Activated T-cell treated with anti-CD3 and anti-CD28 coated beads, Interleukin-2, amount 50 U/mL, for 72 hours (primary cell): ENCODE measurements around the gene ABCD1. TPM values are rescaled to one million over a fixed set of nuclear protein-coding genes. Genes with fewer than 3 reads are reported as not detected.
"Not testable (repeated sequence)": the region's sequence is repeated elsewhere in the genome, so short reads cannot be mapped to it uniquely, and the experiment has no call there.

Source experiments
- ATAC-seq, 2 donors: fragments of 150-1000 bp; cut with Tn5 transposase; replicated peaks in 1 of 2; 2 replicates each; pipeline ENCODE4 v1.10.0; 2021; ENCODE audit warnings: moderate library complexity in 2 of 2, mild to moderate bottlenecking in 1 of 2
- DNase-seq, 2 donors: peaks; one replicate each; pipeline ENCODE4 v3.0.0; 2021 to 2022; ENCODE audit warnings: mixed read lengths in 1 of 2
- H3K27ac Mint-ChIP-seq: one replicate; pipeline ENCODE4 v1.8.0; 2022; ENCODE audit warnings: mild to moderate bottlenecking, moderate library complexity, mixed read lengths
- H3K27me3 Mint-ChIP-seq: one replicate; pipeline ENCODE4 v1.8.0; 2022; ENCODE audit warnings: low read depth, mixed read lengths
- H3K36me3 Mint-ChIP-seq, 2 donors: one replicate each; pipeline ENCODE4 v1.8.0; 2022; ENCODE audit warnings: mixed read lengths in 2 of 2, mild to moderate bottlenecking in 1 of 2; ENCODE audit not compliant: insufficient read depth in 2 of 2
- H3K4me1 Mint-ChIP-seq: one replicate; pipeline ENCODE4 v1.8.0; 2022; ENCODE audit warnings: low read depth, mixed read lengths
- H3K4me3 Mint-ChIP-seq, 2 donors: one replicate each; pipeline ENCODE4 v1.8.0; 2022; ENCODE audit warnings: mild to moderate bottlenecking in 2 of 2, mixed read lengths in 2 of 2, moderate library complexity in 2 of 2
- H3K9me3 Mint-ChIP-seq, 2 donors: one replicate each; pipeline ENCODE4 v1.8.0; 2022; ENCODE audit warnings: mixed read lengths in 2 of 2
- total RNA-seq, 2 donors: library from RNA; stranded (reverse); gene quantifications; one replicate each; pipeline ENCODE4 v1.2.3, GENCODE V29; 2022

Gene ABCD1
- total RNA-seq, 2 donors from 2014 or later = 8.0 to 8.3 TPM

DNA sequence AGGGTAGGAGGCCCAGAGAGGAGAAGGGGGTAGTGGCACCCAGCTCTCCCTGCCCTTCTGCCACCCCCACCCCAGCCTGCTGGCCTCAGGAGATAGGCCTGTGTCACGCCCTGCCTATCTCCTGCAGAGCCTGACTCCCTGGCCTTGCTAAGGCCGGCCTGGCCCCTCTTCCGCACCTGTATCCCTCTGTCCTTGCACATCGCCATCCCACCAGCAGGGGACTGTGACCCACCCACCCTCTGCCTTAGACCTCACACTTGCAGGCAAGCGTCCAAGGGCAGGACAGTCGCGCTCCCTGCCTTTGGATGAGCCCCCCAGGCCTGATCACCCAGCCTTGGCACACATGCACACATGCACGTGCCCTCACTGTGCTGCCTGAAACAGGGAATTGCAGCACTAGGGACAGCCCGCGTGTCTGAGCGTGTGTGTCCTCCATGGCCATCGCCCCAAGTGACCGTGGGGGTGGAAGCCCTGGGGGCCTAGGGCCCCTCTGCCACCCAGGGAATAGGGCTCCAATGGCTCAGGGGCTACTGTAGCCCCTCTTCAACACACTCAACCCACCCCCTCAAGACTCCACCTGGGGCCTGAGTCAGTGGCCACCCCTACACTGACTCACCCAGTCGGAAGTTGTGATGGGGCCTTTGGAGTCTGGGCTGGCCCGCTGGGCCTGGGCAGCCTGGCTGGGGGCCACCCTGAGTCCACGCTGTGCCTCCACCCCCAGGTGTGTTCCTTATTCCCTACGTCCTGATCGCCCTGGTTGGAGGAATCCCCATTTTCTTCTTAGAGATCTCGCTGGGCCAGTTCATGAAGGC lies 34.8 kb upstream of the ABCD1 start:
- Mint-ChIP-seq H3K9me3 (no peaks in the 10 kb centered on the region), H3K36me3 (no peaks in the 10 kb centered on the region), H3K4me3 (peak overlapping the region in 1 of 2 donors; percentile 12), H3K27me3 (peaks cover 19% of the 10 kb centered on the region), H3K4me1 (no peaks in the 10 kb centered on the region), H3K27ac (no peak overlapping the region)
- DNase-seq (no peak), ATAC-seq (no peak)

DNA sequence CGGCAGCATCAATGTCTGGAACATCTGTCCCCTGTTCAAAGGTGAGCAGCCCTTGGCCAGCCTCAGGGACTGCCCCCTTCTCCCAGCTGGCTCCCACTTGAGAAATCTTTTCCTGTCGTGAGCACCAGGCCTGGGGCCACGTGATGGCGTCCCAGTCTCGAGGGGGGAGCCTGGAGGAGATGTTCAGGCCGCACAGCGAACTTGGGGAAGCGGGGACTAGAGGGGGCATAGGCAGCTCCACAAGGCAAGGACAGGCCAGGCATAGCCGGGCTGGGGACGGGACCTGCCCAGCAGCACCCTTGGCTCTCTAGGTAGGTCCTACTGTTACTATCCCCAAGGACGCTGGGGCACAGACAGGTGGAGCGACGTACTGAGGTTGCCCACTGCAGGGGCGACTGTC lies 34.2 kb upstream of the ABCD1 start:
- Mint-ChIP-seq H3K27me3 (peaks cover 19% of the 10 kb centered on the region), H3K4me1 (no peaks in the 10 kb centered on the region)

DNA sequence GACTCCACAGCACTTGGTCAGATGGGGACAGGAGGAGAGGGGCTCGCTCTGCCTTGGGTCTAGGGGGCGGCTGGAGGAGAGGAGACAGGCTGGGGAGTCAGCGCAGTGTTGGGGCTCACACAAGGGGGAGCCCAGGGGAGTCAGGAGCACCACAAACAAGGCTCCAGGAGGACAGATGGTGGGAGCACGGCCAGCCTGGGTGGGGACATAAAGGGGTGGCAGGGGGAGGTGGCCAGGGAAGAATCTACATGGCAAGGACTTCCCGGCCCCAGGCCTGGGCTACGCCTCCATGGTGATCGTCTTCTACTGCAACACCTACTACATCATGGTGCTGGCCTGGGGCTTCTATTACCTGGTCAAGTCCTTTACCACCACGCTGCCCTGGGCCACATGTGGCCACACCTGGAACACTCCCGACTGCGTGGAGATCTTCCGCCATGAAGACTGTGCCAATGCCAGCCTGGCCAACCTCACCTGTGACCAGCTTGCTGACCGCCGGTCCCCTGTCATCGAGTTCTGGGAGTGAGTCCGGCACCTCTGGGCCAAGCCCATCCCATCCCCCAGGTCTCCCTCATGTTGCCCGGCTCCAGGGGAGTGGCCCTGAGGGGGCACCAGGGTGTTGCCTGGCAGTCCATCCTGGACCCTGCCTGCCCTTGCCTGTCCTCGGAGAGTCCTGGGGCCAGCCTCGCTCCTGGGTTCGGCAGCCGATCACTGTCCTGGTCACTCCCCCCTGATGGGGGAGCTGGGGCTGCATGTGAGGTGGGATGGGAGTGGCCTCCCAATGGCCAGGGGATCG lies 33.4 kb upstream of the ABCD1 start:
- H3K27ac Mint-ChIP-seq, ATAC-seq, H3K36me3 Mint-ChIP-seq: not testable (repeated sequence)

More for the DNA sequence above, 34.2 kb upstream of the ABCD1 start:
- H3K4me3 Mint-ChIP-seq = peak overlapping the region in 1 of 2 donors; percentile 12
- H3K9me3 Mint-ChIP-seq = no peaks in the 10 kb centered on the region
- no peak for ATAC-seq
- no peak for DNase-seq
- no peak overlapping the region for H3K27ac Mint-ChIP-seq
- H3K36me3 Mint-ChIP-seq = no peaks in the 10 kb centered on the region

DNA sequence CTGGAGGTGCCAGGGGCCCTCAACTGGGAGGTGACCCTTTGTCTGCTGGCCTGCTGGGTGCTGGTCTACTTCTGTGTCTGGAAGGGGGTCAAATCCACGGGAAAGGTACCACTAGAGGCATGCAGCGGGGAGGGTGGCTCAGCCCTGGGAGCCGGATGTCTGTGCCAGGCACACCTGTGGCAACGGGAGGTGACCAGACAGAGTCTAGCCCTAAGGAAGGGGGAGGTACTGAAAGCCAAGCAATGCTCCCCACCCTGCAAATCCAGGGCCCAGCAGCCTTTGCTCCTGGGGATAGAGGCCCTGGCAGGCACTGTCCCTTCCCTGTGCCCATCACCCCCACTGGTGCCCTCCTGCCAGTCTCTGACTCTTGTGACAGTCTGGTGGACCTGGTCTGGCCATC lies 32.7 kb upstream of the ABCD1 start:
- Mint-ChIP-seq H3K4me3 (no peak overlapping the region), H3K27ac (no peak overlapping the region), H3K9me3 (no peaks in the 10 kb centered on the region), H3K36me3 (peaks cover 0 to 2% of the 10 kb centered on the region in 2 donors), H3K4me1 (no peaks in the 10 kb centered on the region), H3K27me3 (peaks cover 12% of the 10 kb centered on the region)
- no peak for ATAC-seq
- no peak for DNase-seq

More for the DNA sequence above, 33.4 kb upstream of the ABCD1 start:
- H3K27me3 Mint-ChIP-seq = peaks cover 16% of the 10 kb centered on the region
- H3K4me3 Mint-ChIP-seq, H3K9me3 Mint-ChIP-seq, H3K4me1 Mint-ChIP-seq, DNase-seq: not testable (repeated sequence)

DNA sequence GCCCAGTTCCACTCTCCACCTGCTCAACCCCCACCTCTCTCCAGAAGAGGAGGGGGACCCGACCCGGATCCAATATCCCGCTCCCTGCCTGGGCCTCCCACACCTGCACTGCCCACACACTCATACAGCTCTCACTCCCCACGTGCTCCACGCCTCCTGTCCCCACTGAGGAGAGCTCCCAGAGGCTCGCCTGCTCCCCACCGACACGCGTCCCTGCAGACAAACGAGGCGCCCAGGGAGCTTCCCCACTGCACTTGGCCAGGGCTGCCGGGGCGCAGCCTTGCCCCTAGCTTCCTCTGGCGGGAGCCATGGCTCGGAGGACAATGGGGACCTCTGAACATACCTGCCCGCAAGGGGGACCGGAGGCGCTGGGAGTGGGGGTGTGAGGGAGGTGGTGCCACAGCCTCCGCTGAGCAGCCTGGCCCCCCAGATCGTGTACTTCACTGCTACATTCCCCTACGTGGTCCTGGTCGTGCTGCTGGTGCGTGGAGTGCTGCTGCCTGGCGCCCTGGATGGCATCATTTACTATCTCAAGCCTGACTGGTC lies 32.0 kb upstream of the ABCD1 start:
- Mint-ChIP-seq H3K27me3 (peaks cover 18% of the 10 kb centered on the region), H3K36me3 (peaks cover 0 to 2% of the 10 kb centered on the region in 2 donors), H3K9me3 (no peaks in the 10 kb centered on the region), H3K27ac (no peak overlapping the region), H3K4me1 (no peaks in the 10 kb centered on the region), H3K4me3 (no peak overlapping the region)
- ATAC-seq (no peak), DNase-seq (no peak)

DNA sequence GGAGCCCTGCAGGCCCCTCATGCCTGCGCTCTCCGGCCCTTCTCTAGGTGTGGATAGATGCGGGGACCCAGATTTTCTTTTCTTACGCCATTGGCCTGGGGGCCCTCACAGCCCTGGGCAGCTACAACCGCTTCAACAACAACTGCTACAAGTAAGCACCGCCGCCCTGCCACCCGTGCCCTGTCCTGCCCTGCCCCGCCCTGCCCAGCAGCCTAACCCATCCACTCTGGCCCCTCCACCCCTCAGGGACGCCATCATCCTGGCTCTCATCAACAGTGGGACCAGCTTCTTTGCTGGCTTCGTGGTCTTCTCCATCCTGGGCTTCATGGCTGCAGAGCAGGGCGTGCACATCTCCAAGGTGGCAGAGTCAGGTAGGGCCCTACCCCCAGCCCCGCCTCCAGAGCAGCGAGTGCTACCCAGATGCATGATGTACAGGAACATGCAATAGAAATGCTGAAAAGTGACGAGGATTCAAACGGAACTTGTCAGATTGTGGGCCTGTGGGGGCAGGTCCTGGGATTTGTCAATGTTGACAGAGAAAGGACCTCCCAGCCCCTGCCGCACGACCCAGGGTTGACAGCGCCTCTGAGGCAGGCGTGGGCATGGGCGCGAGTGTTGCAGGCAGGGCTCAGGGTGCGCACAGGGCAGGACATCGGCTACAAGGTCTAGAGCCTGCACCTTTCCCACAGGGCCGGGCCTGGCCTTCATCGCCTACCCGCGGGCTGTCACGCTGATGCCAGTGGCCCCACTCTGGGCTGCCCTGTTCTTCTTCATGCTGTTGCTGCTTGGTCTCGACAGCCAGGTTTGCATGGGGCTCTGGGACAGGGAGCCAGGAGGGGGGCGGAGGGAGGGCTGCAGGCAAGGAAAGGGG lies 31.2 kb upstream of the ABCD1 start:
- no peak for ATAC-seq
- H3K9me3 Mint-ChIP-seq = no peaks in the 10 kb centered on the region
- no peak overlapping the region for H3K4me3 Mint-ChIP-seq

DNA sequence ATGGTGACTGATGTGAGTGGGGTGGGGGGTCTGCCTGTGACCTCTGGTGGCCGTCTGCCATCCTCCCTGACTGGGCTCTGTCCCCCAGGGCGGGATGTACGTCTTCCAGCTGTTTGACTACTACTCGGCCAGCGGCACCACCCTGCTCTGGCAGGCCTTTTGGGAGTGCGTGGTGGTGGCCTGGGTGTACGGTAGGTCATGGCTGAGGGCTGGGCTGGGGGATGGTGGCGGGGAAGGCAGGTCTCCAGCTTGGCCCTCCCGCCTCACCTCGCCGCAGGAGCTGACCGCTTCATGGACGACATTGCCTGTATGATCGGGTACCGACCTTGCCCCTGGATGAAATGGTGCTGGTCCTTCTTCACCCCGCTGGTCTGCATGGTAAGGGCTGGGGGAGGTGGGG lies 30.4 kb upstream of the ABCD1 start:
- H3K27ac Mint-ChIP-seq, H3K9me3 Mint-ChIP-seq, H3K4me3 Mint-ChIP-seq, H3K4me1 Mint-ChIP-seq, DNase-seq, ATAC-seq, H3K36me3 Mint-ChIP-seq: not testable (repeated sequence)
- H3K27me3 Mint-ChIP-seq = peaks cover 18% of the 10 kb centered on the region

More for the DNA sequence above, 31.2 kb upstream of the ABCD1 start:
- no peak overlapping the region for H3K27ac Mint-ChIP-seq
- no peaks in the 10 kb centered on the region for H3K4me1 Mint-ChIP-seq
- DNase-seq = no peak
- peaks cover 18% of the 10 kb centered on the region for H3K27me3 Mint-ChIP-seq
- peaks cover 0 to 2% of the 10 kb centered on the region in 2 donors for H3K36me3 Mint-ChIP-seq

DNA sequence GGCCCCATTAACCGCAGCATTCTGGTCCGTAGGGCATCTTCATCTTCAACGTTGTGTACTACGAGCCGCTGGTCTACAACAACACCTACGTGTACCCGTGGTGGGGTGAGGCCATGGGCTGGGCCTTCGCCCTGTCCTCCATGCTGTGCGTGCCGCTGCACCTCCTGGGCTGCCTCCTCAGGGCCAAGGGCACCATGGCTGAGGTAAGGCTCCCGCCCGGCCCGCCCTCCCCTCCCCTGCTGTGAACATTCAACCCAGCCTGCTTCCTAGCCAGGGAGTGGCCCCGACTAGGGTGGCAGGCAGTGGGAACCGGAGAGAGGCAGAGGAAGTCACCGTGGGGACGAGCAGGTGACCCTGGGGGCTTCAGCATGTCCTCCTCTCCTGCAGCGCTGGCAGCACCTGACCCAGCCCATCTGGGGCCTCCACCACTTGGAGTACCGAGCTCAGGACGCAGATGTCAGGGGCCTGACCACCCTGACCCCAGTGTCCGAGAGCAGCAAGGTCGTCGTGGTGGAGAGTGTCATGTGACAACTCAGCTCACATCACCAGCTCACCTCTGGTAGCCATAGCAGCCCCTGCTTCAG lies 29.9 kb upstream of the ABCD1 start:
- no peak for ATAC-seq
- Mint-ChIP-seq H3K4me1 (no peaks in the 10 kb centered on the region), H3K9me3 (no peaks in the 10 kb centered on the region), H3K27me3 (peaks cover 15% of the 10 kb centered on the region), H3K36me3 (peaks cover 0 to 2% of the 10 kb centered on the region in 2 donors), H3K4me3 (no peak overlapping the region), H3K27ac (no peak overlapping the region)
- no peak for DNase-seq

DNA sequence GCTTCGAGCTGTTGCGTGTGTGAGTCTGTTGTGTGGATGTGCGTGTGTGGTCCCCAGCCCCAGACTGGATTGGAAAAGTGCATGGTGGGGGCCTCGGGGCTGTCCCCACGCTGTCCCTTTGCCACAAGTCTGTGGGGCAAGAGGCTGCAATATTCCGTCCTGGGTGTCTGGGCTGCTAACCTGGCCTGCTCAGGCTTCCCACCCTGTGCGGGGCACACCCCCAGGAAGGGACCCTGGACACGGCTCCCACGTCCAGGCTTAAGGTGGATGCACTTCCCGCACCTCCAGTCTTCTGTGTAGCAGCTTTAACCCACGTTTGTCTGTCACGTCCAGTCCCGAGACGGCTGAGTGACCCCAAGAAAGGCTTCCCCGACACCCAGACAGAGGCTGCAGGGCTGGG lies 28.6 kb upstream of the ABCD1 start:
- peaks cover 7% of the 10 kb centered on the region for H3K27me3 Mint-ChIP-seq
- no peak for ATAC-seq
- H3K27ac Mint-ChIP-seq = no peak overlapping the region
- no peak for DNase-seq
- H3K9me3 Mint-ChIP-seq = no peaks in the 10 kb centered on the region
- peaks cover 0 to 3% of the 10 kb centered on the region in 2 donors for H3K36me3 Mint-ChIP-seq
- H3K4me1 Mint-ChIP-seq = no peaks in the 10 kb centered on the region
- no peak overlapping the region for H3K4me3 Mint-ChIP-seq

DNA sequence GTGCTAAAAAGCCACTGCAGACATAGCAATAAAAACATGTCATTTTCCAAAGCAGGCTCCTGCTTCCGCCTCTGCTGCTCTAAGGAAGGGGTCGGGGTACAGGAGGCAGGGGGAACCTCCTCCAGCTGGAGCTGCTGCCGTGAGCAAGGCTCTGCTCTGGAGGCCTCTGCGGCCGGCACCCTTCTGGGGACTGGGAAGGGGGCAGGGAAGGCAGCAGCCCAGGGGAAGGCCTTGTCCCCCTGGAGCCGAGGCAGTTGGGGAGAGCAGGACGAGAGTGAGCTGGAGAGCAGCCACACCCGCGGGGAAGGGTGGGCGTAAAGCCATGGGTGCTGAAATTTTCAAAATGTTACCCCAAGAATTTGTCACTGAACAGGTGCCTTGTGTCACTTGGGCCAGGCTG lies 28.1 kb upstream of the ABCD1 start:
- not testable (repeated sequence) for H3K27me3 Mint-ChIP-seq, H3K9me3 Mint-ChIP-seq, H3K27ac Mint-ChIP-seq, ATAC-seq, H3K4me1 Mint-ChIP-seq, H3K4me3 Mint-ChIP-seq, H3K36me3 Mint-ChIP-seq, DNase-seq

DNA sequence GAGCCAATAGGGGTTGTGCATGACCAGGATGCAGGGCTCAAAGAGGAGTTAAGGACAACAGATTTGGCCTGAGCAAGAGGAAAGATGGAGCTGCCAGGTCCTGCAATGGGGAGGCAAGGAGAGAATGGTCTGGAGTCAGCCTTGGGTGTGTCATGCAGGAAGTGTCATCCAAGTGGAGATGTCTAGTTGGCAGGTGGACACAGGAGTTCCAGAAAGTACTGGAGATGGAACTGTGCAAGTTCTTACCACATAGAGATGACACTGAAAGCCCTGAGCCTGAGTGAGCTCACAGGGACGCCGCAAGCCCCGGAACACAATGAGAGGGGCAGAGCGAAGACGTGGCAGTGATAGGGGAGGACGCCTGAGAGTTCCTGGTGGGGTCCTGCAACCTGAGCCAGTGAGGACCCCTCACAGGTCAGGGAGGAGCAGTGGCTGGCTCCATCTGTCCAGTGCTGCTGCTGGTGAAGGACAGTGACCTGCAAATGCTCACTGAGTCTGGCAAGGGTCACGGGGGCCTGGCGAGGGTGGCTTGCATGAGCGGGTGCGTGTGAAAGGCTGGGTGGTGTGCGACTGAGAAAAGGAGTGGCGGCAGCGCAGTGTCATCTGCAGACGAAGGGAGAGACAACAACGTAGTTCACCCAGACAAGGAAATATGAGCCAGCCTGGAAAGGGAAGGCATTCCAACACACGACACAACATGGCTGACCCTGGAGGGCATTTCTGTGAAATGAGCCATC lies 27.5 kb upstream of the ABCD1 start:
- H3K36me3 Mint-ChIP-seq, DNase-seq, H3K27ac Mint-ChIP-seq, H3K9me3 Mint-ChIP-seq, H3K4me3 Mint-ChIP-seq, ATAC-seq, H3K4me1 Mint-ChIP-seq, H3K27me3 Mint-ChIP-seq: not testable (repeated sequence)
